ENCODE results near the gene ZBTB48.

GRCh38 chr1:6554031-6554906 lies 25.5 kb upstream of the ZBTB48 start, which contains the start of gene NOL9:
- TF ChIP-seq YY1 (IDR thresholded peaks at IDR 0.05; ENCODE audit: insufficient read depth, insufficient read length) (peak; percentile 59), ZNF274 (IDR thresholded peaks at IDR 0.05; ENCODE audit: low read depth, low read length) (no peak)
